Loucy (cell line): ENCODE results near the gene KRTCAP3.

Experiments
- H2AFZ ChIP-seq: fragments of 200-600 bp; sonication (generic); 2 replicates; pipeline ENCODE4 v1.6.0; 2016; ENCODE audit warnings: antibody characterized with exemption, mild to moderate bottlenecking, low read length, moderate library complexity
- H3F3A ChIP-seq: fragments of 200-600 bp; 2 replicates; pipeline ENCODE4 v1.6.0; 2016; ENCODE audit warnings: antibody characterized with exemption, low read depth, mild to moderate bottlenecking
- H3K27me3 ChIP-seq: fragments of 200-600 bp; sonication (generic); 2 replicates; pipeline ENCODE4 v1.6.1; 2014; ENCODE audit warnings: low read length, mild to moderate bottlenecking; ENCODE audit not compliant: insufficient read depth, poor library complexity, severe bottlenecking
- H3K36me3 ChIP-seq: fragments of 200-600 bp; sonication (generic); 2 replicates; pipeline ENCODE4 v1.6.1; 2016; ENCODE audit warnings: low read length; ENCODE audit not compliant: insufficient read depth
- H3K4me1 ChIP-seq: fragments of 200-600 bp; sonication (generic); 2 replicates; pipeline ENCODE4 v1.5.1; 2014; ENCODE audit warnings: low read length, mild to moderate bottlenecking; ENCODE audit not compliant: insufficient read depth, poor library complexity, severe bottlenecking
- H3K4me2 ChIP-seq: fragments of 200-600 bp; sonication (generic); 2 replicates; pipeline ENCODE4 v1.6.0; 2014; ENCODE audit warnings: antibody characterized with exemption, low read length, low read depth, mild to moderate bottlenecking; ENCODE audit not compliant: poor library complexity, severe bottlenecking
- H3K4me3 ChIP-seq: fragments of 200-600 bp; sonication (generic); 2 replicates; pipeline ENCODE4 v1.5.1; 2014; ENCODE audit warnings: low read length, mild to moderate bottlenecking, mixed read lengths; ENCODE audit not compliant: poor library complexity, severe bottlenecking
- H3K79me2 ChIP-seq: fragments of 200-600 bp; sonication (generic); 2 replicates; pipeline ENCODE4 v1.6.1; 2014; ENCODE audit warnings: low read length; ENCODE audit not compliant: insufficient read depth
- H3K9ac ChIP-seq: fragments of 200-600 bp; sonication (generic); 2 replicates; pipeline ENCODE4 v1.6.0; 2014; ENCODE audit warnings: mild to moderate bottlenecking, low read depth, low read length, moderate library complexity; ENCODE audit not compliant: poor library complexity, severe bottlenecking
- H3K9me2 ChIP-seq: fragments of 200-600 bp; sonication (generic); replicated peaks from 2 replicates; pipeline ENCODE4 v1.6.1; 2016; ENCODE audit warnings: low read depth, low read length, mixed read lengths
- H3K9me3 ChIP-seq: fragments of 200-600 bp; sonication (generic); 2 replicates; pipeline ENCODE4 v1.6.1; 2014; ENCODE audit warnings: mild to moderate bottlenecking, antibody characterized with exemption, low read length, low read depth; ENCODE audit not compliant: insufficient read depth
- H4K20me1 ChIP-seq: fragments of 200-600 bp; sonication (generic); 2 replicates; pipeline ENCODE4 v1.6.0; 2014; ENCODE audit warnings: antibody characterized with exemption, low read length, mild to moderate bottlenecking; ENCODE audit not compliant: insufficient read depth, poor library complexity, severe bottlenecking
- EZH2phosphoT487 ChIP-seq: fragments of 200-600 bp; IDR thresholded peaks from 2 replicates; pipeline ENCODE4 v1.6.1; 2018; ENCODE audit warnings: antibody characterized with exemption, mild to moderate bottlenecking, moderate library complexity, borderline replicate concordance
- TF ChIP-seq, protein P1 (sequence below): fragments of 200-600 bp; sonication (generic); conservative IDR thresholded peaks from 2 replicates; pipeline ENCODE4 v1.5.1; 2014; ENCODE audit warnings: mild to moderate bottlenecking, antibody characterized with exemption, low read length

KRTCAP3 gene

DNA sequence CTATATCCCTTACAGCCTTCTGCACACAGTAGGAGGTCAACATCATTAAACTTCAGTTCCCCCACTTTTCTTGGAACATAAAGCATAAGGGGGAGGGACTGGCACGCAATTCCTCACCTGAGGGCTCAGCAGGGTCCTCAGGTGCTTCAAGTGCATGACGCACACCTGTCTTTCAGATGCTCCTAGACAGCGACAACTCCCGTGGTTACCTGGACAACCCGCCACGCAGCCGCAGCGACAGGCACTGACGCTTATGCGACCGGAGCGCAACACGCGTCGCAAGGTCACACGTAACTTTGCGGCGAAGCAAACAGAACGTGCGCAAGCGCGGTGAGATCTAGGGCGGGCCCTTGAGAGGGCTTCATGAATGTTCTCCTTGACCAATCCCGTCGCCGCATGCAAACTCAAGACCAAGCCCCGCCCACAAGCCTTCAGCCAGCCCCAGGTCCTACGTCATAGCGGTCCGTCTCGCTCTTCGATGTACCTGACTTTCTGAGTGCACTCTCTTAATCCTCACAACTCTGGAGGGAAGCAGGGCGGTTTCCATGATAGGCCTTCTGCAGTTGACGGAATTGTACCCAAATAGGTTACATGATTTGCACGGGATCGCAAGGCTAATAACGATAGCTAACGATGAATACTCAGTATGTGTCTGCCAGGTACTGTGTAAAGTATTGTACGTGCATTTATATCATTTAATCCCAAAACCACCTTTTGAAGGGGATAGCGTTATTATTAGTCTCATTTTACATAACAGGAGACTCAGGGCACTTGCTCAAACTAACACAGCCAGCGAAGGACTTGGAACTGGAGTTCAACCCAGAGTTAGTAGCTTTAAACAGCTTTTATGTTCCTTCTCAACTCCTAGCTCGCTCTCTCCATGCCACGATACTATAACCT, 47.6 kb downstream of the KRTCAP3 start, which contains the start of gene IFT172:
Gene IFT172 (minus strand): TSS at position 246 of the 900 bp plus-strand sequence. CDS start 90 bp downstream, at position 156.
- no peaks in the 10 kb centered on the region for H3K9me3 ChIP-seq
- peaks cover 7% of the 10 kb centered on the region for H3K4me1 ChIP-seq
- H3K9me2 ChIP-seq: no peaks in the 10 kb centered on the region
- peak within 1 kb of the TSS; percentile 93 for H2AFZ ChIP-seq
- no peaks in the 10 kb centered on the region for H4K20me1 ChIP-seq
- peak within 1 kb of the TSS; percentile 79 for H3K4me3 ChIP-seq
- no peaks in the 10 kb centered on the region for H3K27me3 ChIP-seq
- TF ChIP-seq, protein P1, sequence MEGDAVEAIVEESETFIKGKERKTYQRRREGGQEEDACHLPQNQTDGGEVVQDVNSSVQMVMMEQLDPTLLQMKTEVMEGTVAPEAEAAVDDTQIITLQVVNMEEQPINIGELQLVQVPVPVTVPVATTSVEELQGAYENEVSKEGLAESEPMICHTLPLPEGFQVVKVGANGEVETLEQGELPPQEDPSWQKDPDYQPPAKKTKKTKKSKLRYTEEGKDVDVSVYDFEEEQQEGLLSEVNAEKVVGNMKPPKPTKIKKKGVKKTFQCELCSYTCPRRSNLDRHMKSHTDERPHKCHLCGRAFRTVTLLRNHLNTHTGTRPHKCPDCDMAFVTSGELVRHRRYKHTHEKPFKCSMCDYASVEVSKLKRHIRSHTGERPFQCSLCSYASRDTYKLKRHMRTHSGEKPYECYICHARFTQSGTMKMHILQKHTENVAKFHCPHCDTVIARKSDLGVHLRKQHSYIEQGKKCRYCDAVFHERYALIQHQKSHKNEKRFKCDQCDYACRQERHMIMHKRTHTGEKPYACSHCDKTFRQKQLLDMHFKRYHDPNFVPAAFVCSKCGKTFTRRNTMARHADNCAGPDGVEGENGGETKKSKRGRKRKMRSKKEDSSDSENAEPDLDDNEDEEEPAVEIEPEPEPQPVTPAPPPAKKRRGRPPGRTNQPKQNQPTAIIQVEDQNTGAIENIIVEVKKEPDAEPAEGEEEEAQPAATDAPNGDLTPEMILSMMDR: no peak
- no peak for TF ChIP-seq EZH2phosphoT487
- H3K36me3 ChIP-seq: no peaks in the 10 kb centered on the region
- H3K79me2 ChIP-seq: no peaks in the 10 kb centered on the region
- no peaks in the 10 kb centered on the region for H3F3A ChIP-seq
- H3K4me2 ChIP-seq: peak within 1 kb of the TSS; percentile 93
- peak within 1 kb of the TSS; percentile 59 for H3K9ac ChIP-seq

GRCh38 chr2:27492557-27492956, 50.4 kb downstream of the KRTCAP3 start:
- Histone ChIP-seq H3K9me3 (no peaks in the 10 kb centered on the region), H3K9me2 (no peaks in the 10 kb centered on the region), H3K4me2 (no peak overlapping the region), H3K4me1 (peaks cover 7% of the 10 kb centered on the region), H3K79me2 (no peaks in the 10 kb centered on the region), H2AFZ (no peak overlapping the region), H3K4me3 (no peak overlapping the region), H3K36me3 (no peaks in the 10 kb centered on the region), H4K20me1 (no peaks in the 10 kb centered on the region), H3K27me3 (no peaks in the 10 kb centered on the region), H3F3A (no peaks in the 10 kb centered on the region), H3K9ac (no peak overlapping the region)
- no peak for TF ChIP-seq EZH2phosphoT487
- TF ChIP-seq, protein P1: no peak

DNA sequence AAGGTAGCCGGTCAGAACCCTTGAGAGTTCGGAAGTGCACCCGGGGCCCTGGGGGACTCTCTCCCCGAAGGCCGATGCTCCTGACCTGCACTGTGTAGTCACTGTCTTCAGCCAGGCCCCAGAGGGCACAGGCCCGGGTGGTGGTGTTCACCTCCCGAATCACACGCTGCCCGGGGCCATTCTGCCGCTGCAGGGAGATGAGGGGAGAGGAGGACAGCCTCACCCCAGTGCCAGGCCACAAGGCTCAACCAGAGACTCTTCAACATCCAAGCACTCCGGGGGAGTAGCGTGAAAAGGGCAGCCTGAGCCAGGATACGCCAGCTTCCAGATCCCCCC, 51.7 kb downstream of the KRTCAP3 start:
- Histone ChIP-seq H3K9ac (no peak overlapping the region), H3K27me3 (no peaks in the 10 kb centered on the region), H4K20me1 (no peaks in the 10 kb centered on the region), H3F3A (no peaks in the 10 kb centered on the region), H3K4me2 (no peak overlapping the region), H2AFZ (no peak overlapping the region), H3K9me2 (no peaks in the 10 kb centered on the region), H3K4me1 (peaks cover 7% of the 10 kb centered on the region), H3K9me3 (no peaks in the 10 kb centered on the region), H3K79me2 (no peaks in the 10 kb centered on the region), H3K36me3 (no peaks in the 10 kb centered on the region), H3K4me3 (no peak overlapping the region)
- TF ChIP-seq EZH2phosphoT487: no peak
- TF ChIP-seq, protein P1: no peak
